ENCODE data around the gene MCUR1. TPM values are rescaled to one million over a fixed set of nuclear protein-coding genes. Genes with fewer than 3 reads are reported as not detected.
A peak's percentile ranks its signal among the peaks of the same experiment; 100 is the strongest.

MCUR1 gene
- total RNA-seq, 1 experiment from 2014 or later: 33.1 TPM

DNA sequence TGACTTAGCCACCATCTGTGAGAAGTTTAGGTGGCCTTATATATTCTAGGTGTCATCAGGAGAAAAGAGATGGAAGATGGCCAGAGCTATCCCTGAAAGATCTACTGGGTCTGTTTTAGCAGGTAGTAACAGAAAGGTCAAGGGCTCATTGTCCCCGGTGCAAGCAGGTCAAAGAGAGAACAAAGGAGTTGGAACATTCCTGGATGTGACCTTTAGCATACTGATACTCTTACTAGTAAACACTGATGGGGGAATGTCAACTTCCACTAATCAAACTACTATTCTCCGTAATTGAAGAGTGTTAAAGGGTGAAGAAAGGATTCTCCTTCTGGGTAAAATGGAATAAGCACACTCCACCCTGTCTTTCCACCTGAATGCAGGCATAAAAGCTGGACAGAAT, 4.0 kb upstream of the MCUR1 start:
- Histone ChIP-seq H3K4me1 (ENCODE audit: control insufficient read depth, insufficient read depth, low read length) (0 out of 2 replicates have a peak, but pooled peaks cover 2% of the 10 kb centered on the region), H3K27ac (ENCODE audit: low read length) (no peak overlapping the region), H3K36me3 (ENCODE audit: control insufficient read depth, insufficient read depth, low read length) (no peaks in the 10 kb centered on the region), H3K27me3 (ENCODE audit: control insufficient read depth, insufficient read depth, low read length) (no peaks in the 10 kb centered on the region), H3K4me3 (ENCODE audit: low read depth in 2 of 2, low read length in 2 of 2) (no peak overlapping the region), H3K9me3 (ENCODE audit: control insufficient read depth, insufficient read depth, low read depth, low read length) (no peaks in the 10 kb centered on the region)
- in situ Hi-C loops (cut with HindIII; ENCODE audit: low pct_unique_long_range_greater_than_20kb, low sequenced_read_pairs): no loop called here
- no peak for TF ChIP-seq POLR2AphosphoS5 (IDR thresholded peaks at IDR 0.05; ENCODE audit: low read depth, low read length)
- TF ChIP-seq SIN3A (IDR thresholded peaks at IDR 0.05; ENCODE audit: borderline replicate concordance, insufficient read depth, low read depth, low read length): no peak
- TF ChIP-seq, protein P1, sequence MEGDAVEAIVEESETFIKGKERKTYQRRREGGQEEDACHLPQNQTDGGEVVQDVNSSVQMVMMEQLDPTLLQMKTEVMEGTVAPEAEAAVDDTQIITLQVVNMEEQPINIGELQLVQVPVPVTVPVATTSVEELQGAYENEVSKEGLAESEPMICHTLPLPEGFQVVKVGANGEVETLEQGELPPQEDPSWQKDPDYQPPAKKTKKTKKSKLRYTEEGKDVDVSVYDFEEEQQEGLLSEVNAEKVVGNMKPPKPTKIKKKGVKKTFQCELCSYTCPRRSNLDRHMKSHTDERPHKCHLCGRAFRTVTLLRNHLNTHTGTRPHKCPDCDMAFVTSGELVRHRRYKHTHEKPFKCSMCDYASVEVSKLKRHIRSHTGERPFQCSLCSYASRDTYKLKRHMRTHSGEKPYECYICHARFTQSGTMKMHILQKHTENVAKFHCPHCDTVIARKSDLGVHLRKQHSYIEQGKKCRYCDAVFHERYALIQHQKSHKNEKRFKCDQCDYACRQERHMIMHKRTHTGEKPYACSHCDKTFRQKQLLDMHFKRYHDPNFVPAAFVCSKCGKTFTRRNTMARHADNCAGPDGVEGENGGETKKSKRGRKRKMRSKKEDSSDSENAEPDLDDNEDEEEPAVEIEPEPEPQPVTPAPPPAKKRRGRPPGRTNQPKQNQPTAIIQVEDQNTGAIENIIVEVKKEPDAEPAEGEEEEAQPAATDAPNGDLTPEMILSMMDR (IDR thresholded peaks at IDR 0.05): no peak
- TF ChIP-seq, protein P2, sequence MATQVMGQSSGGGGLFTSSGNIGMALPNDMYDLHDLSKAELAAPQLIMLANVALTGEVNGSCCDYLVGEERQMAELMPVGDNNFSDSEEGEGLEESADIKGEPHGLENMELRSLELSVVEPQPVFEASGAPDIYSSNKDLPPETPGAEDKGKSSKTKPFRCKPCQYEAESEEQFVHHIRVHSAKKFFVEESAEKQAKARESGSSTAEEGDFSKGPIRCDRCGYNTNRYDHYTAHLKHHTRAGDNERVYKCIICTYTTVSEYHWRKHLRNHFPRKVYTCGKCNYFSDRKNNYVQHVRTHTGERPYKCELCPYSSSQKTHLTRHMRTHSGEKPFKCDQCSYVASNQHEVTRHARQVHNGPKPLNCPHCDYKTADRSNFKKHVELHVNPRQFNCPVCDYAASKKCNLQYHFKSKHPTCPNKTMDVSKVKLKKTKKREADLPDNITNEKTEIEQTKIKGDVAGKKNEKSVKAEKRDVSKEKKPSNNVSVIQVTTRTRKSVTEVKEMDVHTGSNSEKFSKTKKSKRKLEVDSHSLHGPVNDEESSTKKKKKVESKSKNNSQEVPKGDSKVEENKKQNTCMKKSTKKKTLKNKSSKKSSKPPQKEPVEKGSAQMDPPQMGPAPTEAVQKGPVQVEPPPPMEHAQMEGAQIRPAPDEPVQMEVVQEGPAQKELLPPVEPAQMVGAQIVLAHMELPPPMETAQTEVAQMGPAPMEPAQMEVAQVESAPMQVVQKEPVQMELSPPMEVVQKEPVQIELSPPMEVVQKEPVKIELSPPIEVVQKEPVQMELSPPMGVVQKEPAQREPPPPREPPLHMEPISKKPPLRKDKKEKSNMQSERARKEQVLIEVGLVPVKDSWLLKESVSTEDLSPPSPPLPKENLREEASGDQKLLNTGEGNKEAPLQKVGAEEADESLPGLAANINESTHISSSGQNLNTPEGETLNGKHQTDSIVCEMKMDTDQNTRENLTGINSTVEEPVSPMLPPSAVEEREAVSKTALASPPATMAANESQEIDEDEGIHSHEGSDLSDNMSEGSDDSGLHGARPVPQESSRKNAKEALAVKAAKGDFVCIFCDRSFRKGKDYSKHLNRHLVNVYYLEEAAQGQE (IDR thresholded peaks at IDR 0.05; ENCODE audit: insufficient read depth in 1 of 2, low read depth in 2 of 2, low read length in 1 of 2): no peak
- no peak for TF ChIP-seq TCF7L2 (IDR thresholded peaks at IDR 0.05; ENCODE audit: low read depth, low read length)
- CTCF ChIA-PET: interaction anchor here (0.6 kb wide), 1 partner anchor 107 kb away, joined by 6 read pairs; no protein-coding TSS in a partner anchor
- ATAC-seq (no peak), DNase-seq (ENCODE audit: low read depth, low spot score) (no peak)
- no TSS peak for BruUV-seq (replicated peaks)
- intact Hi-C loops (cut with micrococcal nuclease; ENCODE audit: unreplicated experiment): no loop called here
- POLR2A ChIA-PET: no interaction called here

DNA sequence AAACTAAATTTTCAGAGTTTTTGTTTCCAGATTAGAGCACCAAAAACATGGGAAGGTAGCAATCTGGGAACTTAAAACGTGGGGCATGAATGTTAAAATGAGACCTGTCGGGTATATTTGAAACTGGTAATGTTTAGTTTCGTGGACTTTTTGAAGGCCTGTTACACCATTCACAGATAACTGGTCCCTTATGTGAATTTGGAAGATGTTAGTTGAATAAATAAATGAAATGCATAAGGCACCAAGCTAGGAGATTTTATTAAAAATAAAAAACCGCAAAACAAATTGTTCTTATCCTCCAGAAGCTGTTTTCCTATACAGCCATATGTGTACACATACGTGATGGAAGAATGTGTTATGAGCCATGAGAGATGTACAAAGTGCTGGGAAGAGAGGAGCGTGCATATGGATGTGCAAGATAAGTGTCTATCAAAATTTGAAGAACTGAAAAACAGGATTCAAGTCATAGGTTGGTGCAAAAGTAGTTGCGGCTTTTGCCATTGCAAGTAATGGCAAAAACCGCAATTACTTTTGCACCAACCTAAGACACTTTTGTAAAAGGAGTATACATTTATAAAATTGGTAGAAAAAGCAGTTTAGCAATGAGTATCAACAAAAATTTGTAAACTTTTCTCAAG, 700 bp upstream of the MCUR1 start:
- Histone ChIP-seq H3K9me3 (ENCODE audit: control insufficient read depth, insufficient read depth, low read depth, low read length) (no peaks in the 10 kb centered on the region), H3K27ac (ENCODE audit: low read length) (peak overlapping the region; percentile 88), H3K27me3 (ENCODE audit: control insufficient read depth, insufficient read depth, low read length) (no peaks in the 10 kb centered on the region), H3K4me1 (ENCODE audit: control insufficient read depth, insufficient read depth, low read length) (peaks cover 20% of the 10 kb centered on the region), H3K36me3 (ENCODE audit: control insufficient read depth, insufficient read depth, low read length) (no peaks in the 10 kb centered on the region), H3K4me3 (ENCODE audit: low read depth in 2 of 2, low read length in 2 of 2) (peak overlapping the region; percentile 71 to 91)
- ChIA-PET CTCF (interaction anchor here (0.6 kb wide), 1 partner anchor 20 kb away, joined by 3 read pairs; no protein-coding TSS in a partner anchor), POLR2A (interaction anchor here (0.7 to 0.9 kb wide), 2 partner anchors 105 to 236 kb away, joined by 3 to 4 read pairs; no protein-coding TSS in a partner anchor)
- ATAC-seq (no peak), DNase-seq (ENCODE audit: low read depth, low spot score) (no peak)
- in situ Hi-C loops (cut with HindIII; ENCODE audit: low pct_unique_long_range_greater_than_20kb, low sequenced_read_pairs): no loop called here
- TF ChIP-seq POLR2AphosphoS5 (IDR thresholded peaks at IDR 0.05; ENCODE audit: low read depth, low read length): no peak
- TF ChIP-seq TCF7L2 (IDR thresholded peaks at IDR 0.05; ENCODE audit: low read depth, low read length): no peak
- TF ChIP-seq, protein P1 (IDR thresholded peaks at IDR 0.05): no peak
- no peak for TF ChIP-seq SIN3A (IDR thresholded peaks at IDR 0.05; ENCODE audit: borderline replicate concordance, insufficient read depth, low read depth, low read length)
- intact Hi-C loops (cut with micrococcal nuclease; ENCODE audit: unreplicated experiment): no loop called here
- BruUV-seq (replicated peaks): TSS peak; percentile 92

Measured in Panc1 (cell line).